ENCODE measurements around the gene GSTM1.

Gene GSTM1

GRCh38 chr1:109726728-109727373, 39.2 kb downstream of the GSTM1 start:
- H3K4me3 ChIP-seq (replicated peaks; ENCODE audit: low read depth, low read length), result no peak overlapping the region
- no peak for DNase-seq (ENCODE audit: low read depth)
- TF ChIP-seq, protein P1, sequence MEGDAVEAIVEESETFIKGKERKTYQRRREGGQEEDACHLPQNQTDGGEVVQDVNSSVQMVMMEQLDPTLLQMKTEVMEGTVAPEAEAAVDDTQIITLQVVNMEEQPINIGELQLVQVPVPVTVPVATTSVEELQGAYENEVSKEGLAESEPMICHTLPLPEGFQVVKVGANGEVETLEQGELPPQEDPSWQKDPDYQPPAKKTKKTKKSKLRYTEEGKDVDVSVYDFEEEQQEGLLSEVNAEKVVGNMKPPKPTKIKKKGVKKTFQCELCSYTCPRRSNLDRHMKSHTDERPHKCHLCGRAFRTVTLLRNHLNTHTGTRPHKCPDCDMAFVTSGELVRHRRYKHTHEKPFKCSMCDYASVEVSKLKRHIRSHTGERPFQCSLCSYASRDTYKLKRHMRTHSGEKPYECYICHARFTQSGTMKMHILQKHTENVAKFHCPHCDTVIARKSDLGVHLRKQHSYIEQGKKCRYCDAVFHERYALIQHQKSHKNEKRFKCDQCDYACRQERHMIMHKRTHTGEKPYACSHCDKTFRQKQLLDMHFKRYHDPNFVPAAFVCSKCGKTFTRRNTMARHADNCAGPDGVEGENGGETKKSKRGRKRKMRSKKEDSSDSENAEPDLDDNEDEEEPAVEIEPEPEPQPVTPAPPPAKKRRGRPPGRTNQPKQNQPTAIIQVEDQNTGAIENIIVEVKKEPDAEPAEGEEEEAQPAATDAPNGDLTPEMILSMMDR (IDR thresholded peaks at IDR 0.05; ENCODE audit: low read length, missing control alignments), result no peak

GRCh38 chr1:109728870-109729269, 41.3 kb downstream of the GSTM1 start:
- H3K4me3 ChIP-seq (replicated peaks; ENCODE audit: low read depth, low read length), result no peak overlapping the region
- no peak for DNase-seq (ENCODE audit: low read depth)
- TF ChIP-seq, protein P1 (IDR thresholded peaks at IDR 0.05; ENCODE audit: low read length, missing control alignments), result no peak

DNA sequence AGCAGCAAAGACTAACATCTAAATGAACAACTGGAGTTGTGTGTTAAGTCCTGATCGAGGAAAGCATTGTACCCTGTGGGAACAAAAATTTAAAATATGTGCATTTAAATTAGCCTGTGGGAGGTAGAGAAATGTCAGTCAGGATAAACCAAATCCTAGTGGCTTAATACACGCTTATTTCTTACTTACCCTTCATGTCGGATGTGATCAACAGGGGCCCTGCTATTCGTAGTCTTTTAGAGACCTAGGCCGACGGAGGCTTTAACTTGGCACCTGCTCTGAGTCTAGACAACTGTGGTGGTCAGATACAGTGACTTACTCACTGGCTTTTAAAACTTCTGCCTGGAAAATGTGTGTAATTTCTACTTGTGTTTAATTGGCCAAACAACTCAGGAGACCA, 43.0 kb downstream of the GSTM1 start:
- TF ChIP-seq, protein P1 (IDR thresholded peaks at IDR 0.05; ENCODE audit: low read length, missing control alignments), result no peak
- H3K4me3 ChIP-seq (replicated peaks; ENCODE audit: low read depth, low read length), result no peak overlapping the region
- DNase-seq (ENCODE audit: low read depth), result no peak

GRCh38 chr1:109732390-109732881, 44.8 kb downstream of the GSTM1 start:
- DNase-seq (ENCODE audit: low read depth), result no peak
- TF ChIP-seq, protein P1 (IDR thresholded peaks at IDR 0.05; ENCODE audit: low read length, missing control alignments), result no peak
- no peak overlapping the region for H3K4me3 ChIP-seq (replicated peaks; ENCODE audit: low read depth, low read length)

GRCh38 chr1:109733236-109733870, 45.7 kb downstream of the GSTM1 start:
- H3K4me3 ChIP-seq (replicated peaks; ENCODE audit: low read depth, low read length), result no peak overlapping the region
- TF ChIP-seq, protein P1 (IDR thresholded peaks at IDR 0.05; ENCODE audit: low read length, missing control alignments), result no peak
- DNase-seq (ENCODE audit: low read depth), result no peak

DNA sequence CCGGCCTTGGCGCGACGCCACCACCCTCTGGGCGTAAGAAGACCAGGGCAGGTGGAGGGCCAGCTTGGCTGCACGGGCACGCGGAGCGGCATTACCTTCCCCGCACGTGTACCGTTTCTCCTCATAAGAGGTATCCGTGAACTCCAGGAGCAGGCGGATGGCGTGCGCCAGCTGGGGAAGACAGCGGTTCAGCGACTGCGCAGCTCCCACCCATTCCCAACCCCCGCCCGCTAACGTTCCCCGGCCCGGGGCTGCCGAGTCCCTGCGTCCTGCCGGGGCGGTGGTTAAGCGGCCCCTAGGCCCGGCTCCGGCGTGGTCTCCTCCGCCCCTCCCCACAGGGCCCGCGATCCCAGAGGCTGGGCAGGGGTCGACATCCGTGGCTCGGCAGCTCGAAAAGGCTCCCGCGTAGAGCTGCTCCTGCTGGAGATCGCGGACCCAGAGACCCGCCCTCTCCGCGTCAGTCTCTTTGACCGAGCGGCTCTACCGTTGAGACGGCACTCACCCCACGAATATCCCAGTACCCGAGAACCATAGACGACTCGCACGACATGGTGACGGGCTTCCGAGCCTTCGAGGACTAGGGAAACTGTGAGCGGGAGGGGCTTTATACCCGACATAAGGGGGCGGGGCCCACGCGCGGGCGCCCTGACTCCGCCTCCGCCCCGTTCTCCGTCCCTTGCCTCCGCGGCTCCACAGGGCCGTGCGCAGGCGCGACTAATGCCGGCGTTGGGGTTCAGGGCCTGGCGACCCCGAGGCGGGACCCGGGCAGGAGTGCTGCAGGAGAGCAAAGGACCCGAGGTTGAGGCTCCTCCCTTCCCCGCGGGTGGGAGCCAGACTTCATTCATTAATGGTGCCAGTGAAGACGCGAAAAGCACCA, 52.4 kb downstream of the GSTM1 start:
- TF ChIP-seq, protein P1 (IDR thresholded peaks at IDR 0.05; ENCODE audit: low read length, missing control alignments), result no peak
- H3K4me3 ChIP-seq (replicated peaks; ENCODE audit: low read depth, low read length), result peak overlapping the region; percentile 71
- peak; percentile 67 for DNase-seq (ENCODE audit: low read depth)
